Lower lobe of right lung (tissue), 2 donors: ENCODE results near the gene LRRC2. TPM values are rescaled to one million over a fixed set of nuclear protein-coding genes. Genes with fewer than 3 reads are reported as not detected.

Experiments
- ATAC-seq, 2 donors: fragments of 200-7000 bp; cut with Tn5 transposase; one replicate each; pipeline ENCODE4 v1.9.1; 2020 to 2022; ENCODE audit warnings: mild to moderate bottlenecking in 2 of 2, moderate library complexity in 2 of 2
- DNase-seq: peaks from one replicate; pipeline ENCODE4 v3.0.0-alpha.2; 2020
- H3K27ac ChIP-seq: fragments of 200-600 bp; one replicate; pipeline ENCODE4 v1.8.0; 2022
- H3K27me3 ChIP-seq: fragments of 200-600 bp; one replicate; pipeline ENCODE4 v1.8.0; 2022; ENCODE audit warnings: low read depth
- H3K36me3 ChIP-seq: fragments of 200-600 bp; one replicate; pipeline ENCODE4 v1.8.0; 2022; ENCODE audit warnings: mild to moderate bottlenecking
- H3K4me1 ChIP-seq: fragments of 200-600 bp; one replicate; pipeline ENCODE4 v1.8.0; 2022
- H3K4me3 ChIP-seq: fragments of 200-600 bp; one replicate; pipeline ENCODE4 v1.8.0; 2022; ENCODE audit warnings: mild to moderate bottlenecking
- H3K9me3 ChIP-seq: fragments of 200-600 bp; one replicate; pipeline ENCODE4 v1.8.0; 2022
- CTCF ChIP-seq: fragments of 200-600 bp; IDR thresholded peaks from one replicate; pipeline ENCODE4 v1.8.0; 2022; ENCODE audit warnings: antibody characterized with exemption, mild to moderate bottlenecking
- intact Hi-C: fragments of 100-400 bp; cut with DNase I; formaldehyde crosslinking; loops from one replicate; pipeline ENCODE4 v1.11.0; 2022
- total RNA-seq: library from RNA; stranded (reverse); fragmentation: NEBNext Ultra II Directional; extraction: Animal tissue kit (Norgen Biotek cat#: 25700); gene quantifications from one replicate; pipeline ENCODE4 v1.2.1, GENCODE V29; 2021
- donor health status: DM: no; HTN: yes; CAD: no; lungs with severe emphysema.

LRRC2 gene
- total RNA-seq, 1 donor from 2014 or later: 1.2 TPM

- ATAC-seq: no peak
- intact Hi-C loops: no loop called here
These were observed 21.2 kb downstream of the LRRC2 start for GRCh38 chr3:46544771-46545503.

DNA sequence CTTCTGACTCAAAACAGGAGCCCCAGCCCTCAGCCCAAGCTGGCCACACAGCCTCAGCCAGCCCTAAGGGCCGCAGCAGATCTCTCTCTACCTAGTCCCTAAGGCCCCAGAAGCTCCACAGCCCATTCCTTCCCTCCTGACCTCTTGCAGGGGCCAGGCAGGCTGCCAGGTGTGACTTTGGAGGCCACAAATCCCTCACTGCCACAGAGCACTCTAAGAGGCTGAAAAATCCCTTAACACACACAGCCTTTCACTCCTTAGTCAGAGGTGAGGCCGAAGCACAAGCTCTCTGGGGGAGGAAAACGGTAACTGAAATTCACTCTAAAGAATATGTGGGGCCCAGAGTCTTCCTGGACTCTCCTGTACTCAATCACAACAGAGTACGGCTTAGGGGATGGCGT, 23.3 kb downstream of the LRRC2 start:
- no peak for TF ChIP-seq CTCF
- H3K4me1 ChIP-seq: peaks cover 10% of the 10 kb centered on the region
- H3K27me3 ChIP-seq: no peaks in the 10 kb centered on the region
- H3K9me3 ChIP-seq: no peaks in the 10 kb centered on the region
- no peak overlapping the region for H3K27ac ChIP-seq
- no peak overlapping the region for H3K4me3 ChIP-seq
- DNase-seq: no peak
- intact Hi-C loops: no loop called here
- H3K36me3 ChIP-seq: no peaks in the 10 kb centered on the region
- ATAC-seq: no peak

More at GRCh38 chr3:46544771-46545503, 21.2 kb downstream of the LRRC2 start:
- no peak overlapping the region for H3K27ac ChIP-seq
- no peak overlapping the region for H3K4me3 ChIP-seq
- H3K4me1 ChIP-seq: no peaks in the 10 kb centered on the region
- no peak for DNase-seq
- no peak for TF ChIP-seq CTCF
- no peaks in the 10 kb centered on the region for H3K9me3 ChIP-seq
- H3K36me3 ChIP-seq: no peaks in the 10 kb centered on the region
- H3K27me3 ChIP-seq: no peaks in the 10 kb centered on the region

- ATAC-seq: no peak
- H3K4me1 ChIP-seq: peaks cover 10% of the 10 kb centered on the region
These were observed 23.8 kb downstream of the LRRC2 start for GRCh38 chr3:46542344-46542743.

DNA sequence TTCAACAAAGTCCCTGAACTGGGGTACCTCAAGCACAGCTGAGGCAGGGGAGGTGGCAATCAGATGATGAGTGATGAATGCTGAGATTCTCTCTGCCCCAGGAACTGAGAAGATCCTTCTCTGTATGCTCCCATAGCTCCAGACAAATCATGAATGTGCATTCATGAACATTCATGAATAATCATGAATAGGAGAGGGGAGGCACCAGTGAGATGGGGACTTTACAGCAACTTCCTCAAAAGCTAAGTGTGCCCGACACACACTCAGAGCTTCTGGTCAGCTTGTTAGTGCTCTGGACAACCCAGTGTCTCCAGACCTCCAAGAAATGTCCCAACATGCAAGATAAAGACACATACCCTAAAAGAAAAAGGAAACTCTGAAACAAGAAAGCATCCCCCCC, 24.3 kb downstream of the LRRC2 start:
- Histone ChIP-seq H3K9me3 (no peaks in the 10 kb centered on the region), H3K4me1 (peaks cover 10% of the 10 kb centered on the region), H3K27me3 (no peaks in the 10 kb centered on the region), H3K27ac (no peak overlapping the region), H3K36me3 (no peaks in the 10 kb centered on the region), H3K4me3 (no peak overlapping the region)
- TF ChIP-seq CTCF: no peak
- no peak for ATAC-seq
- DNase-seq: no peak
- intact Hi-C loops: no loop called here

More at GRCh38 chr3:46542344-46542743, 23.8 kb downstream of the LRRC2 start:
- DNase-seq: no peak
- H3K9me3 ChIP-seq: no peaks in the 10 kb centered on the region
- no peaks in the 10 kb centered on the region for H3K36me3 ChIP-seq
- no peak overlapping the region for H3K4me3 ChIP-seq
- no peaks in the 10 kb centered on the region for H3K27me3 ChIP-seq
- H3K27ac ChIP-seq: no peak overlapping the region
- TF ChIP-seq CTCF: no peak
- intact Hi-C loops: no loop called here

DNA sequence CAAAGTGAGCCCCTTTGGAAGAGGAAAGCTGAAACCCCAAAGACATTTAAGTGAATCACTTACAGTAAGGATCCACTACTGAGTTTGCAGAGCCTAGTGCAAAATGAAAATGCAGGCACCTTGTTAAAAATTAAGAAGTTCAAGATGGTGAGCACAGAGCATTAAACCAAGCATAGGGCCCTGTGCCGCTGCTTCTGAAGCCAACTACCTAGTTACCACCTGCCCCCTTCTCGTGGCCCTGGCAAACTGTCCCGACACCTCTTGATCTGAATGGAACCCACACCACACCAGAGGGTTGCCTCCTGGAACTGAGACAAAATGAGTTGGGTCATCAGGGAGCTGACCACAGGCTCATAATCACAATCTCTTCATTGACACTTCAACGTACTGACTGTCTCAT, 25.6 kb downstream of the LRRC2 start:
- no peak for TF ChIP-seq CTCF
- H3K9me3 ChIP-seq: no peaks in the 10 kb centered on the region
- no peak for ATAC-seq
- H3K4me1 ChIP-seq: peaks cover 10% of the 10 kb centered on the region
- no peak for DNase-seq
- intact Hi-C loops: no loop called here
- H3K36me3 ChIP-seq: no peaks in the 10 kb centered on the region
- H3K27ac ChIP-seq: no peak overlapping the region
- peaks cover 3% of the 10 kb centered on the region for H3K27me3 ChIP-seq
- H3K4me3 ChIP-seq: no peak overlapping the region
